HG03469 (cell line): ENCODE data around the gene NF1.
"Not testable (repeated sequence)": the region's sequence is repeated elsewhere in the genome, so short reads cannot be mapped to it uniquely, and the experiment has no call there.

Experiments used
- ATAC-seq: cut with Tn5 transposase; IDR thresholded peaks from one replicate; pipeline ENCODE4 v1.9.1; 2021; ENCODE audit warnings: mild to moderate bottlenecking, moderate library complexity, moderate number of reproducible peaks; ENCODE audit not compliant: unreplicated experiment

Gene NF1

DNA sequence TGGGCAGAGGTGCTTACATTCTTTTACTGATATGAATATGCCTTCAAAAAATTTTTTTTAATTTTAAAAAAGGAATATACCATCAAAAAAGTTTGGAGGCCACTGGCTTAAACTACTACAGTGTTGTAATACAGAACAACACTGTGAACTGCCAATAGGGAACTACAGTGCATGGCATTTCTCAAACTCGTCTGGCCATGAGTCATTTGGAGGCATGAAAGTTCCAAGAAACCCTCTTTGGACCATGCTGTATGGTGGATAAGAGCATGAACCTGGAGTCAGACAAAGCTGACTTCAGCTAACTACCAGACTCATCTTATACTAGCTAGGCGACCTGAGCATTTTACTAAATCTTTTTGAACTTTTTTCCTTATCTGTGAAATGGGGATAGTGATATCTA is 9.2 kb upstream of the NF1 start:
- no peak for ATAC-seq

DNA sequence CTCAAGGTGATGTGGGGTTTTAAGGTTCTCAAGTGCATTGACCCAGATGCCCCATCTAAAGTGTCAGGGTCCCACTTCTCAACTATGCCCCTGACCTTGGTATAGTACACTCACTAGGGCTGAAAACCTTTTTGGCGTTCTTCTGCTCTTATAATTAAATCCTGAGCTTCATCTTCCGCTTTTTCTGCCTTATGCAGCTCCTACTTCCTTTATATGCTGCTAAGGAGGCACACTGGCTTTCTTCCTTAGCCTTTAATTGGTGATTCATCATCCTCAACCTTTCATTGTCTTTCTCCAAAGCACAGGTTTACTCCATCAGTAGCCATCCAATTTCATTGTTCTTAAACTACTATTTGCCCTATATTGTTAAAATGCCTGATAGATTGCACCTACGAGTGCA is 5.3 kb upstream of the NF1 start:
- ATAC-seq = no peak

- not testable (repeated sequence) for ATAC-seq
Measured at GRCh38 chr17:31090650-31091049, 4.1 kb upstream of the NF1 start.

GRCh38 chr17:31092475-31093064 is 2.2 kb upstream of the NF1 start:
- no peak for ATAC-seq

- no peak for ATAC-seq
Measured at GRCh38 chr17:31093866-31094599, 744 bp upstream of the NF1 start.

- no peak for ATAC-seq
Measured at GRCh38 chr17:31095236-31096105, 694 bp downstream of the NF1 start.

GRCh38 chr17:31096106-31096436 is 1.3 kb downstream of the NF1 start:
- ATAC-seq = no peak

GRCh38 chr17:31099016-31099415 is 4.2 kb downstream of the NF1 start:
- no peak for ATAC-seq

DNA sequence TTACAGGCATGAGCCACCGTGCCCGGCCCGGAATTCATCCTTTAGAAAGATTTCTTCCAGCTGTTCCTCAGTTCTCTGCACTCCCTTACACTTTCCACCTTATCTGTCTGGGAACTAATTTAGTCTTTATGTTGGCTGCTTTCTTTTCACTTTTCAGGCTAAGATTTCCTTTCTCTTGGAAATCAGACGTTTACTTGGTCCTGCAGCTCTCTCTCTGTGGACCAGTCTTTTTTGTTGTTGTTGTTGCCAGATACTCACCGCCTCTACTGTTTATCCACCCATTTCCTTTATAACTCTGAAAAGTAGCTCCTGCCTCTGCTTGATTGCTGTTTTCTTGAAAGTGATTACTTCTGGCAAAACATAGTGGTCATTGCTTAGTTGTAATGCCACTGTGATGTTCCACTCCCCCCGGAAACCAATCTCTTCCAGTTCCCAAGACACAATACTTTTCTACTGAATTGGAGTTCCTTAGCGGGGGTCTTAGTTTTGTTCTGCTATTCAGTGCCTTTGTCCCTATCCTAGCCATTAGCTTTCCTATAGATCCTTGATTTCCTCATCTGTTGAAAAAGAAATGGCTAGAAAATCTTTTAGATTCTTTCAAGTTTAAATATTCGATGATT is 6.2 kb downstream of the NF1 start:
- ATAC-seq = no peak

- no peak for ATAC-seq
Measured at GRCh38 chr17:31101943-31102342, 7.2 kb downstream of the NF1 start.

- ATAC-seq = no peak
Measured at GRCh38 chr17:31105991-31106390, 11.2 kb downstream of the NF1 start.

DNA sequence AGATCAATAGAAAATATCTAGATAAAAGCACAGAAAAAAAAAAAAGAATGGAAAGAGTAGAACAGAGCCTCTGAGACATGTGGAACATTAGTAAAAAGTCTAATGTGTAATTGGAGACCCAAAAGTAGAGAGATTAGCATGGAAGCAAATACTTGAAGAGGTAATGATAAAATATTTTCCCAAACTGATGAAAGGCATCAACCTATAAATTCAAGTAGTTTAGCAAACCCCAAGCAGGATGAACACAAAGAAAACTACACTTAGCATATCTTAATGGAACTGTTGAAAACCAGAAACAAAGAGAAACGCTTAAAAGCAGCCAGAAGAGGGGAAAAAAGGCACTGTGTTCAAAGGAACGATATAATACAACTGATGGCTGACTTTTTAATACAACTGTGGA is 16.4 kb downstream of the NF1 start:
- ATAC-seq = no peak

GRCh38 chr17:31112001-31112661 is 17.4 kb downstream of the NF1 start:
- no peak for ATAC-seq

DNA sequence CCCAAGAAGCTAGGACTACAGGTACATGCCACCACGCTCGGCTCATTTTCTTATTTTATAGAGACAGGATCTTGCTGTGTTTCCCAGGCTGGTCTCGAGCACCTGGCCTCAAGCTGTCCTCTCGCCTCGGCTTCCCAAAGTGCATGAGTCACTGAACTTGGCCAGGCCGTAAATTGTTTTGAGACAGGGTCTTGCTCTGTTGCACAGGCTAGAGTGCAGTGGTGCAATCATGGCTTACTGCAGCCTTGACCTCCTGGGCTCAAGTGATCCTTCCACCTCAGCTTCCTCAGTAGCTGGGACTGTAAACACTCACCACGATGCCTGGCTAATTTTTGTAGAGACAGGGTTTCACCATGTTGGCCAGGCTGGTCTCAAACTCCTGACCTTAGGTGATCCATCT is 18.6 kb downstream of the NF1 start:
- ATAC-seq = not testable (repeated sequence)

DNA sequence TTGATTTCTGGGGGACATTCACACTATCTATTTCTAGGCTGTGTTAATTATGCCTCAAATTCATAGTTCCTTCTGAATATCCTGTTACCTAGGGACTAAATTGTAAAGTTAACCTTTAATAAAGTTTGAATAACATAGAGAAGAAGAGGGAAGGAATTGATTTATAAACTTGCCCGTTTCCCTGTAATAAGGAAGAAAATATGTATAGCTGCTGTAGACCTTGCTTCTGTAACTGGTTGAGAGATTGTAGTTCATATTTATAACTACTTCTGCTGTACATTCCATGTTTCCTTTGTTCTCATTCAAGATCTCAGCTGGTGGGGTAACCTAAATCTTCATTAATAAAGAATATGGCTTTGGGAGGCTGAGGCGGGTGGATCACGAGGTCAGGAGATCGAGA is 19.2 kb downstream of the NF1 start:
- no peak for ATAC-seq

DNA sequence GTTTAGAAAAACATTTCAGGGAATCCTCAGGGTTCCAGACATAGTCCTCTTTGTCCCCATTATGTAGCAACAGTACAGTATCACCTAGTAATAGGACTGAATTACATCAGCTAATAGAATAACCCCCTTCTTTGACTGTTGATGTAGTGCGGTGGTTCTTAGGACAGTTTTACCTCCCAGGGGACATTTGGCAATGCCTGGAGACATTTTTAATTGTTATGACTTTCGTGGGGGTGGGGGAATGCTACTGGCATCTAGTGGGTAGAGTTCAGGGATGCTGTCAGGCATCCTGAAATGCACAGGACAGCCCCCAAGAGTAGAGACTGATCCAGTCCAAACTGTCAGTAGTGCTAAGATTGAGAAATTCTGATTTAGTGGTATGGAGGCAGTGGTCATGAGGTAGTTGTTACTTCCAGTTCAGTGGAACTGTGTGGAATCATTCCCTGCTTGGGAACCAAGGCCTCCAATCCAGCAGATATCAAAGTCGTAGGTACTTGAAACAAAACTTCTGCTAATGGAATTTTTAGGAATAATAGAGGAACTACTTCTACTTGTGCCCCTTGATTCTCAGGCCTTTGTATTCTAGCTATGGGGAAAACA is 20.3 kb downstream of the NF1 start:
- no peak for ATAC-seq

GRCh38 chr17:31116167-31116566 is 21.4 kb downstream of the NF1 start:
- ATAC-seq = no peak

GRCh38 chr17:31122746-31123145 is 28.0 kb downstream of the NF1 start:
- no peak for ATAC-seq

- no peak for ATAC-seq
Measured at GRCh38 chr17:31126318-31126717, 31.5 kb downstream of the NF1 start.

DNA sequence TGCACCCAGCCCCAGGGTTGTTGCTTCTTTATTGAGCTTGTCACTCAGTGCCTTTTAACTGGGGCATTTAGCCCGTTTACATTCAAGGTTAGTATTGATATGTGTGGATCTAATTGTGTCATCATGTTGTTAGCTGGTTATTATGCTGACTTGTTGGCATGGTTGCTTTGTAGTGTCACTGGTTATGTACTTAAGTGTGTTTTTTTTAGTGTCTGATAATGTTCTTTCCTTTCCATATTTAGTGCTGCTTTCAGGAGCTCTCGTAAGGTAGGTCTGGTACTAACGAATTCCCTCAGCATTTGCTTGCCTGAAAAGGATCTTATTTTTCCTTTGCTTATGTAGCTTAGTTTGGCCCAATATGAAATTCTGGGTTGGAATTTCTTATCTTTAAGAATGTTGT is 33.5 kb downstream of the NF1 start:
- no peak for ATAC-seq
